Measurements from ENCODE around the gene SORCS2. TPM values are rescaled to one million over a fixed set of nuclear protein-coding genes. Genes with fewer than 3 reads are reported as not detected.

The SORCS2 gene
- total RNA-seq, 2 donors from 2014 or later: 1.0 to 4.4 TPM

- H3K27me3 ChIP-seq (replicated peaks; ENCODE audit: insufficient read depth): peaks cover 3% of the 10 kb centered on the region
- intact Hi-C loops (cut with DNase I): no loop called here
- H3K4me1 ChIP-seq (replicated peaks): no peaks in the 10 kb centered on the region
- H3K36me3 ChIP-seq: no peaks in the 10 kb centered on the region
- H3K27ac ChIP-seq: no peak overlapping the region
- H3K9me3 ChIP-seq: no peaks in the 10 kb centered on the region
- TF ChIP-seq POLR2A (IDR thresholded peaks at IDR 0.05): no peak
- TF ChIP-seq POLR2AphosphoS5 (IDR thresholded peaks at IDR 0.05): no peak
- TF ChIP-seq, protein P1, sequence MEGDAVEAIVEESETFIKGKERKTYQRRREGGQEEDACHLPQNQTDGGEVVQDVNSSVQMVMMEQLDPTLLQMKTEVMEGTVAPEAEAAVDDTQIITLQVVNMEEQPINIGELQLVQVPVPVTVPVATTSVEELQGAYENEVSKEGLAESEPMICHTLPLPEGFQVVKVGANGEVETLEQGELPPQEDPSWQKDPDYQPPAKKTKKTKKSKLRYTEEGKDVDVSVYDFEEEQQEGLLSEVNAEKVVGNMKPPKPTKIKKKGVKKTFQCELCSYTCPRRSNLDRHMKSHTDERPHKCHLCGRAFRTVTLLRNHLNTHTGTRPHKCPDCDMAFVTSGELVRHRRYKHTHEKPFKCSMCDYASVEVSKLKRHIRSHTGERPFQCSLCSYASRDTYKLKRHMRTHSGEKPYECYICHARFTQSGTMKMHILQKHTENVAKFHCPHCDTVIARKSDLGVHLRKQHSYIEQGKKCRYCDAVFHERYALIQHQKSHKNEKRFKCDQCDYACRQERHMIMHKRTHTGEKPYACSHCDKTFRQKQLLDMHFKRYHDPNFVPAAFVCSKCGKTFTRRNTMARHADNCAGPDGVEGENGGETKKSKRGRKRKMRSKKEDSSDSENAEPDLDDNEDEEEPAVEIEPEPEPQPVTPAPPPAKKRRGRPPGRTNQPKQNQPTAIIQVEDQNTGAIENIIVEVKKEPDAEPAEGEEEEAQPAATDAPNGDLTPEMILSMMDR (IDR thresholded peaks at IDR 0.05): no peak
- no peak overlapping the region for H3K4me3 ChIP-seq
- 90% methylated on average over 10 of the region's 10 CpGs for WGBS
- no peak for DNase-seq (ENCODE audit: low spot score)
Observed at GRCh38 chr4:7185487-7186030, 6.8 kb upstream of the SORCS2 start.

- 62% methylated on average over 9 of the region's 9 CpGs for WGBS
- TF ChIP-seq POLR2AphosphoS5 (IDR thresholded peaks at IDR 0.05): no peak
- TF ChIP-seq, protein P1 (IDR thresholded peaks at IDR 0.05): peak in 1 of 4 experiments; percentile 6
- intact Hi-C loops (cut with DNase I): no loop called here
- DNase-seq (ENCODE audit: low spot score): no peak
- Histone ChIP-seq H3K36me3 (no peaks in the 10 kb centered on the region), H3K27ac (no peak overlapping the region), H3K4me1 (replicated peaks) (no peaks in the 10 kb centered on the region), H3K9me3 (no peaks in the 10 kb centered on the region), H3K27me3 (replicated peaks; ENCODE audit: insufficient read depth) (peaks cover 3% of the 10 kb centered on the region), H3K4me3 (no peak overlapping the region)
Observed at GRCh38 chr4:7186031-7186430, 6.3 kb upstream of the SORCS2 start.

DNA sequence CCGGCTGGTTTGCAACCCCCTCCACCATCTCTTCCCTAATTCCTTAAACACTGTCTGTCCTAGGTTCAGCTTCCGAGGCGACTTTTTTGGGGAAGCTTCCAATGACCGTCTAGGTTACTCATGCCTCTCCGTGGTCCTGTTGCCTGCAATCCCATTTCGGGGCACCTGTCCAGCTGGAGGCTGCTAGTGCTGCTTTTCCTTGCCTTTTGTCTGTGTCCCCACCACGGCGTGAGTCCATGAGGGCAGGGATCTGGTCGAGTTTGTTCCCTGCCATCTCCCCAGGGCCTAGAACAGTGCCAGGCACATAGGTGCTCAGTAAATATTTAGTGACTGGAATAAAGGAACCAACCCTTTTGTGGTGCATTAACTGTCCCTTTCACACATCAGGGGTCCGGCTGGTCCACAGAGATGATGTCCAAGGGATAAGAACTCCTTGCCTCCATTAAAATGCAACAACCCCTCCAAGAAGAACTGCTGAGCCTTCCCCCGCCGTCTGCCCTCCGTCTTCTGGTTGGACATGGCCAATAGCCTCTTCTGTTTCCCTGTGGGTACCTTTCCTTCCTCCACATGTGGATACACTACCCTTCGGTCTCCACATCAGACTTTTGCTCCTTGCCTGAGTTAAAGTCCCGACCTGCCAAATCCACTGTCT lies 5.7 kb upstream of the SORCS2 start:
- Histone ChIP-seq H3K4me3 (no peak overlapping the region), H3K36me3 (no peaks in the 10 kb centered on the region), H3K27me3 (replicated peaks; ENCODE audit: insufficient read depth) (peaks cover 3% of the 10 kb centered on the region), H3K4me1 (replicated peaks) (no peaks in the 10 kb centered on the region), H3K27ac (no peak overlapping the region), H3K9me3 (no peaks in the 10 kb centered on the region)
- no peak for TF ChIP-seq POLR2A (IDR thresholded peaks at IDR 0.05)
- TF ChIP-seq POLR2AphosphoS5 (IDR thresholded peaks at IDR 0.05): no peak
- TF ChIP-seq, protein P1 (IDR thresholded peaks at IDR 0.05): no peak
- 78% methylated on average over 15 of the region's 15 CpGs for WGBS
- intact Hi-C loops (cut with DNase I): no loop called here
- DNase-seq (ENCODE audit: low spot score): no peak

GRCh38 chr4:7187168-7187535 lies 5.2 kb upstream of the SORCS2 start:
- Histone ChIP-seq H3K9me3 (no peaks in the 10 kb centered on the region), H3K27ac (no peak overlapping the region), H3K4me3 (no peak overlapping the region), H3K27me3 (replicated peaks; ENCODE audit: insufficient read depth) (peaks cover 3% of the 10 kb centered on the region), H3K36me3 (no peaks in the 10 kb centered on the region), H3K4me1 (replicated peaks) (no peaks in the 10 kb centered on the region)
- TF ChIP-seq, protein P1 (IDR thresholded peaks at IDR 0.05): no peak
- TF ChIP-seq POLR2AphosphoS5 (IDR thresholded peaks at IDR 0.05): no peak
- no peak for TF ChIP-seq POLR2A (IDR thresholded peaks at IDR 0.05)
- DNase-seq (ENCODE audit: low spot score): no peak
- WGBS: 67% methylated on average over 7 of the region's 7 CpGs
- intact Hi-C loops (cut with DNase I): no loop called here

- Histone ChIP-seq H3K9me3 (no peaks in the 10 kb centered on the region), H3K27me3 (replicated peaks; ENCODE audit: insufficient read depth) (peaks cover 3% of the 10 kb centered on the region), H3K27ac (no peak overlapping the region), H3K4me1 (replicated peaks) (no peaks in the 10 kb centered on the region), H3K4me3 (no peak overlapping the region), H3K36me3 (no peaks in the 10 kb centered on the region)
- TF ChIP-seq, protein P1 (IDR thresholded peaks at IDR 0.05): no peak
- TF ChIP-seq POLR2A (IDR thresholded peaks at IDR 0.05): no peak
- no peak for TF ChIP-seq POLR2AphosphoS5 (IDR thresholded peaks at IDR 0.05)
- intact Hi-C loops (cut with DNase I): no loop called here
- no peak for DNase-seq (ENCODE audit: low spot score)
- WGBS: 75% methylated on average over 7 of the region's 7 CpGs
Observed at GRCh38 chr4:7187691-7188090, 4.6 kb upstream of the SORCS2 start.

Data from prostate gland (tissue), 2 donors.